H9 (cell line): ENCODE data around the gene ZDHHC3. TPM values are rescaled to one million over a fixed set of nuclear protein-coding genes. Genes with fewer than 3 reads are reported as not detected.

Experiments used
- DNase-seq: peaks from one replicate; pipeline ENCODE4 v3.0.0-alpha.2; 2017
- H2AFZ ChIP-seq: one replicate; pipeline ENCODE4 v1.6.1; 2013; ENCODE audit warnings: mild to moderate bottlenecking, low read length, control low read depth, moderate library complexity
- H2AK5ac ChIP-seq: 2 replicates; pipeline ENCODE4 v1.6.1; 2013; ENCODE audit warnings: low read length, control low read depth, mixed read lengths; ENCODE audit not compliant: insufficient read length
- H2BK120ac ChIP-seq: one replicate; pipeline ENCODE4 v1.6.1; 2013; ENCODE audit warnings: low read depth, mild to moderate bottlenecking, low read length, control low read depth, inconsistent platforms; ENCODE audit not compliant: poor library complexity, severe bottlenecking
- H2BK12ac ChIP-seq: 2 replicates; pipeline ENCODE4 v1.6.1; 2013; ENCODE audit warnings: low read length, control low read depth, mixed read lengths, low read depth; ENCODE audit not compliant: insufficient read length
- H2BK15ac ChIP-seq: 2 replicates; pipeline ENCODE4 v1.6.1; 2013; ENCODE audit warnings: low read depth, low read length, control low read depth
- H2BK20ac ChIP-seq: one replicate; pipeline ENCODE4 v1.6.1; 2013; ENCODE audit warnings: low read depth, mild to moderate bottlenecking, low read length, control low read depth, inconsistent platforms; ENCODE audit not compliant: poor library complexity, severe bottlenecking
- H2BK5ac ChIP-seq: 2 replicates; pipeline ENCODE4 v1.6.1; 2013; ENCODE audit warnings: low read length, control low read depth, mixed read lengths; ENCODE audit not compliant: insufficient read length
- H3K14ac ChIP-seq: 2 replicates; pipeline ENCODE4 v1.6.1; 2013; ENCODE audit warnings: low read length, control low read depth; ENCODE audit not compliant: insufficient read depth
- H3K18ac ChIP-seq: 2 replicates; pipeline ENCODE4 v1.6.1; 2013; ENCODE audit warnings: low read depth, mild to moderate bottlenecking, mixed read lengths, low read length, control low read depth; ENCODE audit not compliant: insufficient read length
- H3K23ac ChIP-seq: 2 replicates; pipeline ENCODE4 v1.6.1; 2013; ENCODE audit warnings: low read length, control low read depth, mixed read lengths, low read depth; ENCODE audit not compliant: insufficient read length
- H3K23me2 ChIP-seq: 2 replicates; pipeline ENCODE4 v1.6.1; 2013; ENCODE audit warnings: low read depth, mild to moderate bottlenecking, mixed read lengths, low read length, control low read depth; ENCODE audit not compliant: insufficient read length, poor library complexity, severe bottlenecking
- H3K27ac ChIP-seq: 2 replicates; pipeline ENCODE4 v1.5.1; 2013; ENCODE audit warnings: low read length, control low read depth, mixed read lengths, low read depth; ENCODE audit not compliant: insufficient read length
- H3K27me3 ChIP-seq: 2 replicates; pipeline ENCODE4 v1.6.1; 2013; ENCODE audit warnings: low read length, control low read depth, inconsistent platforms; ENCODE audit not compliant: insufficient read depth
- H3K4ac ChIP-seq: 2 replicates; pipeline ENCODE4 v1.6.1; 2013; ENCODE audit warnings: low read depth, mild to moderate bottlenecking, control low read depth, inconsistent platforms, low read length, moderate library complexity
- H3K4me1 ChIP-seq: 2 replicates; pipeline ENCODE4 v1.6.1; 2013; ENCODE audit warnings: low read length, control low read depth, inconsistent platforms; ENCODE audit not compliant: insufficient read depth
- H3K4me2 ChIP-seq: 2 replicates; pipeline ENCODE4 v1.6.1; 2013; ENCODE audit warnings: low read length, control low read depth, mixed read lengths; ENCODE audit not compliant: insufficient read length, insufficient read depth
- H3K56ac ChIP-seq: 2 replicates; pipeline ENCODE4 v1.6.1; 2013; ENCODE audit warnings: low read depth, mild to moderate bottlenecking, mixed read lengths, low read length, control low read depth; ENCODE audit not compliant: insufficient read length
- H3K79me1 ChIP-seq: 2 replicates; pipeline ENCODE4 v1.6.1; 2013; ENCODE audit warnings: low read depth, mild to moderate bottlenecking, moderate library complexity, low read length, control low read depth, inconsistent platforms; ENCODE audit not compliant: insufficient read depth, poor library complexity, severe bottlenecking
- H3K79me2 ChIP-seq: 2 replicates; pipeline ENCODE4 v1.6.1; 2013; ENCODE audit warnings: low read length, control low read depth, inconsistent platforms; ENCODE audit not compliant: insufficient read depth
- H3K9ac ChIP-seq: 2 replicates; pipeline ENCODE4 v1.6.1; 2013; ENCODE audit warnings: low read length, control low read depth, mixed read lengths; ENCODE audit not compliant: insufficient read length; ENCODE audit errors: extremely low read depth
- H3K9me3 ChIP-seq: one replicate; pipeline ENCODE4 v1.6.1; 2013; ENCODE audit warnings: low read depth, low read length, inconsistent platforms; ENCODE audit not compliant: control insufficient read depth
- H3T11ph ChIP-seq: one replicate; pipeline ENCODE4 v1.6.1; 2013; ENCODE audit warnings: mild to moderate bottlenecking, low read length, control low read depth, inconsistent platforms
- H4K20me1 ChIP-seq: one replicate; pipeline ENCODE4 v1.6.1; 2013; ENCODE audit not compliant: control insufficient read depth, insufficient read length, insufficient read depth
- H4K5ac ChIP-seq: 2 replicates; pipeline ENCODE4 v1.6.1; 2013; ENCODE audit warnings: low read depth, mild to moderate bottlenecking, mixed read lengths, low read length, control low read depth; ENCODE audit not compliant: insufficient read length
- H4K8ac ChIP-seq: replicated peaks from 2 replicates; pipeline ENCODE4 v1.6.1; 2013; ENCODE audit warnings: low read length, control low read depth, mixed read lengths, low read depth; ENCODE audit not compliant: insufficient read length
- H4K91ac ChIP-seq: 2 replicates; pipeline ENCODE4 v1.6.1; 2013; ENCODE audit warnings: low read depth, mild to moderate bottlenecking, moderate library complexity, mixed read lengths, low read length, control low read depth; ENCODE audit not compliant: insufficient read length
- H3K27ac Mint-ChIP-seq, 3 experiments: 2 replicates in 2 of 3; 3 replicates in 1 of 3; pipeline ENCODE4 v1.8.0; 2020 to 2021; ENCODE audit warnings: mixed read lengths in 3 of 3, mild to moderate bottlenecking in 1 of 3, moderate library complexity in 1 of 3
- H3K27me3 Mint-ChIP-seq: 2 replicates; pipeline ENCODE4 v1.8.0; 2021; ENCODE audit warnings: low read depth, mild to moderate bottlenecking, moderate library complexity, mixed read lengths
- H3K36me3 Mint-ChIP-seq, 3 experiments: 2 replicates in 2 of 3; 3 replicates in 1 of 3; pipeline ENCODE4 v1.8.0; 2020 to 2021; ENCODE audit warnings: low read depth in 3 of 3, mixed read lengths in 3 of 3; ENCODE audit not compliant: insufficient read depth in 1 of 3
- H3K4me1 Mint-ChIP-seq, 2 experiments: 2 replicates each; pipeline ENCODE4 v1.8.0; 2020; ENCODE audit warnings: mixed read lengths in 2 of 2
- H3K4me3 Mint-ChIP-seq, 2 experiments: 2 replicates in 1 of 2; 3 replicates in 1 of 2; pipeline ENCODE4 v1.8.0; 2020 to 2021; ENCODE audit warnings: mild to moderate bottlenecking in 2 of 2, mixed read lengths in 2 of 2, moderate library complexity in 1 of 2
- H3K9me3 Mint-ChIP-seq, 2 experiments: 2 replicates in 1 of 2; 3 replicates in 1 of 2; pipeline ENCODE4 v1.8.0; 2020; ENCODE audit warnings: mild to moderate bottlenecking in 2 of 2, mixed read lengths in 2 of 2, moderate library complexity in 1 of 2
- whole genome bisulfite sequencing: extraction: QIAGEN DNeasy Blood & Tissue Kit; methylation state at CpG from one replicate; pipeline ENCODE4 v1.1.7; 2013; ENCODE audit warnings: missing lambda C conversion rate, low lambda C conversion rate, mixed read lengths; ENCODE audit not compliant: insufficient read length; ENCODE audit errors: extremely low coverage; 5-methylcytosine and 5-hydroxymethylcytosine counted together
- total RNA-seq: library from RNA; stranded (reverse); gene quantifications from 2 replicates; pipeline ENCODE4 v1.2.1, GENCODE V29; 2021
- TF ChIP-seq, protein P1 (sequence below): fragments of 200-600 bp; sonication (generic); conservative IDR thresholded peaks from 3 replicates; pipeline ENCODE4 v1.8.0; 2021; ENCODE audit warnings: antibody characterized with exemption, mild to moderate bottlenecking

ZDHHC3 gene
- total RNA-seq, 1 experiment from 2014 or later: 71.3 TPM

DNA sequence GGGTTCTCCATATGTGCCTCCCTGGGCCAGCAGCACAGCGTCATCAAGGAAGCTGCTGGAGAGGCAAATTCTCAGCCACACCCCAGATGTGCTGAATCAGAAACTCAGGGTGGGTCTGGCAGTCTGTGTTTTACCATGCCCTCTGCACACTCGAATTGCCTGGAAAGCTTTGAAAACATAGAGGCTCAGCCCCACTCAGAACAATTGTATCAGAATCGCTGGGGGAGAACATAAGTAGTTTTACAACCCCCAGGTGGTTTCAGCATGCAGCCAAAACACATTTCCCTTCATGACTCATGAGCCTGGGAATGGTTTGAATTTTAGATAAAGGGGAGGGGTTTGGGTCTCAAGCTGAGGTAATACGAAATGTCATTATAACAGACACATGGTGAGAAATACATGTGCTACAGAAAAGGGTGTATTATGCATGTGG is 92.0 kb downstream of the ZDHHC3 start:
- Histone ChIP-seq H2BK120ac (no peak overlapping the region), H3T11ph (no peak overlapping the region), H2BK5ac (no peak overlapping the region), H2BK20ac (no peak overlapping the region), H3K9me3 (no peaks in the 10 kb centered on the region), H3K79me1 (no peaks in the 10 kb centered on the region), H4K91ac (no peak overlapping the region), H3K9ac (no peak overlapping the region), H4K8ac (no peak overlapping the region), H3K18ac (no peak overlapping the region), H2AFZ (no peak overlapping the region), H3K23ac (no peak overlapping the region), H2AK5ac (no peak overlapping the region), H2BK15ac (no peak overlapping the region), H2BK12ac (no peak overlapping the region), H3K4ac (no peak overlapping the region), H3K4me1 (peaks cover 9% of the 10 kb centered on the region; the same call in 1 of the 2 replicates), H3K79me2 (no peaks in the 10 kb centered on the region), H3K27me3 (no peaks in the 10 kb centered on the region), H3K27ac (no peak overlapping the region), H4K5ac (no peak overlapping the region), H3K56ac (no peak overlapping the region), H4K20me1 (no peaks in the 10 kb centered on the region), H3K23me2 (no peaks in the 10 kb centered on the region), H3K4me2 (no peak overlapping the region), H3K14ac (no peak overlapping the region)
- Mint-ChIP-seq H3K4me3 (no peak overlapping the region; a peak in 1 of 5 replicates), H3K9me3 (peaks cover 2 to 4% of the 10 kb centered on the region in 2 experiments; a peak in 3 of 5 replicates), H3K27ac (no peak overlapping the region), H3K36me3 (peaks cover 0 to 2% (median 0%) of the 10 kb centered on the region in 3 experiments; a peak in 1 of 7 replicates), H3K27me3 (no peaks in the 10 kb centered on the region; the same call in 1 of the 2 replicates), H3K4me1 (peaks cover 14 to 19% of the 10 kb centered on the region in 2 experiments)
- DNase-seq: no peak
- WGBS: no CpG with 5 or more reads among the region's 4 CpGs
- TF ChIP-seq, protein P1, sequence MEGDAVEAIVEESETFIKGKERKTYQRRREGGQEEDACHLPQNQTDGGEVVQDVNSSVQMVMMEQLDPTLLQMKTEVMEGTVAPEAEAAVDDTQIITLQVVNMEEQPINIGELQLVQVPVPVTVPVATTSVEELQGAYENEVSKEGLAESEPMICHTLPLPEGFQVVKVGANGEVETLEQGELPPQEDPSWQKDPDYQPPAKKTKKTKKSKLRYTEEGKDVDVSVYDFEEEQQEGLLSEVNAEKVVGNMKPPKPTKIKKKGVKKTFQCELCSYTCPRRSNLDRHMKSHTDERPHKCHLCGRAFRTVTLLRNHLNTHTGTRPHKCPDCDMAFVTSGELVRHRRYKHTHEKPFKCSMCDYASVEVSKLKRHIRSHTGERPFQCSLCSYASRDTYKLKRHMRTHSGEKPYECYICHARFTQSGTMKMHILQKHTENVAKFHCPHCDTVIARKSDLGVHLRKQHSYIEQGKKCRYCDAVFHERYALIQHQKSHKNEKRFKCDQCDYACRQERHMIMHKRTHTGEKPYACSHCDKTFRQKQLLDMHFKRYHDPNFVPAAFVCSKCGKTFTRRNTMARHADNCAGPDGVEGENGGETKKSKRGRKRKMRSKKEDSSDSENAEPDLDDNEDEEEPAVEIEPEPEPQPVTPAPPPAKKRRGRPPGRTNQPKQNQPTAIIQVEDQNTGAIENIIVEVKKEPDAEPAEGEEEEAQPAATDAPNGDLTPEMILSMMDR: no peak
